Measurements from ENCODE around the gene PLA2G12B.
A peak's percentile ranks its signal among the peaks of the same experiment; 100 is the strongest.
"Not testable (repeated sequence)": the region's sequence is repeated elsewhere in the genome, so short reads cannot be mapped to it uniquely, and the experiment has no call there.

PLA2G12B gene

GRCh38 chr10:72954596-72955554 lies at the start of gene PLA2G12B:
PLA2G12B (minus strand) TSS chr10:72954806; CDS start chr10:72954685, 121 bp downstream.
- DNase-seq (ENCODE audit: low spot score) = no peak

GRCh38 chr10:73003822-73004221 lies 49.2 kb upstream of the PLA2G12B start:
- no peak for DNase-seq (ENCODE audit: low spot score)

GRCh38 chr10:73000973-73001372 lies 46.4 kb upstream of the PLA2G12B start:
- DNase-seq (ENCODE audit: low spot score) = no peak

- DNase-seq (ENCODE audit: low spot score) = no peak
Measured at GRCh38 chr10:72997099-72997498, 42.5 kb upstream of the PLA2G12B start.

GRCh38 chr10:72995459-72995858 lies 40.9 kb upstream of the PLA2G12B start:
- not testable (repeated sequence) for DNase-seq (ENCODE audit: low spot score)

- not testable (repeated sequence) for DNase-seq (ENCODE audit: low spot score)
Measured at GRCh38 chr10:72989771-72990170, 35.2 kb upstream of the PLA2G12B start.

- DNase-seq (ENCODE audit: low spot score) = not testable (repeated sequence)
Measured at GRCh38 chr10:72984618-72985017, 30.0 kb upstream of the PLA2G12B start.

GRCh38 chr10:72981882-72982529 lies 27.4 kb upstream of the PLA2G12B start:
- DNase-seq (ENCODE audit: low spot score) = peak; percentile 14

GRCh38 chr10:72981028-72981881 lies 26.6 kb upstream of the PLA2G12B start:
- no peak for DNase-seq (ENCODE audit: low spot score)

- DNase-seq (ENCODE audit: low spot score) = no peak
Measured at GRCh38 chr10:72980348-72980747, 25.7 kb upstream of the PLA2G12B start.

GRCh38 chr10:72979709-72980108 lies 25.1 kb upstream of the PLA2G12B start:
- no peak for DNase-seq (ENCODE audit: low spot score)

GRCh38 chr10:72976886-72977285 lies 22.3 kb upstream of the PLA2G12B start:
- DNase-seq (ENCODE audit: low spot score) = no peak

- no peak for DNase-seq (ENCODE audit: low spot score)
Measured at GRCh38 chr10:72956001-72956400, 1.4 kb upstream of the PLA2G12B start.

- no peak for DNase-seq (ENCODE audit: low spot score)
Measured at GRCh38 chr10:72954230-72954595, 393 bp downstream of the PLA2G12B start.

- DNase-seq (ENCODE audit: low spot score) = no peak
Measured at GRCh38 chr10:72953687-72954086, 919 bp downstream of the PLA2G12B start.

GRCh38 chr10:72952642-72953158 lies 1.9 kb downstream of the PLA2G12B start:
- DNase-seq (ENCODE audit: low spot score) = no peak

GRCh38 chr10:72952189-72952588 lies 2.4 kb downstream of the PLA2G12B start:
- DNase-seq (ENCODE audit: low spot score) = no peak

GRCh38 chr10:72951760-72952159 lies 2.8 kb downstream of the PLA2G12B start:
- DNase-seq (ENCODE audit: low spot score) = no peak

- DNase-seq (ENCODE audit: low spot score) = no peak
Measured at GRCh38 chr10:72948762-72949161, 5.8 kb downstream of the PLA2G12B start.

GRCh38 chr10:72946963-72947362 lies 7.6 kb downstream of the PLA2G12B start:
- DNase-seq (ENCODE audit: low spot score) = no peak

GRCh38 chr10:72943498-72944234 lies 10.9 kb downstream of the PLA2G12B start:
- DNase-seq (ENCODE audit: low spot score) = no peak
